Left lung (tissue), 10 donors: Measurements from ENCODE around the gene ADAM10. TPM values are rescaled to one million over a fixed set of nuclear protein-coding genes. Genes with fewer than 3 reads are reported as not detected.

Experiments used
- ATAC-seq: fragments of 200-7000 bp; cut with Tn5 transposase; one replicate; pipeline ENCODE4 v1.9.1; 2020; ENCODE audit warnings: moderate library complexity
- DNase-seq, 4 donors: peaks; one replicate each; pipeline ENCODE4 v3.0.0-alpha.2; 2013 to 2020
- H3K27ac ChIP-seq, 2 donors: fragments of 200-600 bp; sonication (generic) in 1 of 2; one replicate each; pipeline versions ENCODE4 v1.5.0 to v1.8.0; 2020 to 2021
- H3K27me3 ChIP-seq, 2 donors: fragments of 200-600 bp; sonication (generic) in 1 of 2; one replicate each; pipeline versions ENCODE4 v1.5.0 to v1.8.0; 2020 to 2021
- H3K36me3 ChIP-seq, 2 donors: fragments of 200-600 bp; sonication (generic) in 1 of 2; one replicate each; pipeline versions ENCODE4 v1.5.0 to v1.8.0; 2020 to 2021
- H3K4me1 ChIP-seq, 2 donors: fragments of 200-600 bp; one replicate each; pipeline ENCODE4 v1.8.0; 2021
- H3K4me3 ChIP-seq, 2 donors: fragments of 200-600 bp; sonication (generic) in 1 of 2; one replicate each; pipeline versions ENCODE4 v1.5.0 to v1.8.0; 2020 to 2021; ENCODE audit warnings: mild to moderate bottlenecking in 1 of 2
- H3K9me3 ChIP-seq, 2 donors: fragments of 200-600 bp; sonication (generic) in 1 of 2; one replicate each; pipeline versions ENCODE4 v1.5.0 to v1.8.0; 2020 to 2021
- CTCF ChIP-seq, 2 donors: fragments of 200-600 bp; sonication (generic) in 1 of 2; IDR thresholded peaks; one replicate each; pipeline versions ENCODE4 v1.5.0 to v1.8.0; 2021; ENCODE audit warnings: antibody characterized with exemption in 2 of 2
- intact Hi-C, 2 donors: fragments of 100-400 bp; cut with DNase I; formaldehyde crosslinking; loops; one replicate each; pipeline versions ENCODE4 v1.11.2 to v1.14.2; 2022
- polyA plus RNA-seq, 6 donors: library from polyadenylated mRNA; unstranded; fragments of 120-200 nt; gene quantifications; one replicate each; pipeline ENCODE4 v1.2.1, GENCODE V29; 2013; ENCODE audit not compliant: insufficient read length in 6 of 6
- total RNA-seq, 2 donors: library from RNA; stranded (reverse); fragmentation: NEBNext Ultra II Directional; extraction: Animal tissue kit (Norgen Biotek cat#: 25700); gene quantifications; one replicate each; pipeline ENCODE4 v1.2.1, GENCODE V29; 2021
- donor health status: DM: no; HTN: yes; CAD: no.
- donor health status: DM: no; HTN: no; CAD: no.

The ADAM10 gene
- total and polyA plus RNA-seq, 8 donors, result 130 to 167 (median 156) TPM

- no peaks in the 10 kb centered on the region for H3K27me3 ChIP-seq
- TF ChIP-seq CTCF (IDR thresholded peaks at IDR 0.05), result no peak
- H3K27ac ChIP-seq, result no peak overlapping the region
- no peaks in the 10 kb centered on the region for H3K4me1 ChIP-seq
- ATAC-seq (no peak), DNase-seq (no peak)
- intact Hi-C loops, result loop anchor here in 1 of 2 donors (10.0 kb wide), 1 partner anchor 496 kb away; no protein-coding TSS in a partner anchor
- peaks cover 0 to 14% of the 10 kb centered on the region in 2 donors for H3K9me3 ChIP-seq
- H3K4me3 ChIP-seq, result no peak overlapping the region
- no peaks in the 10 kb centered on the region for H3K36me3 ChIP-seq
These were observed 11.0 kb upstream of the ADAM10 start for GRCh38 chr15:58760385-58761009.

DNA sequence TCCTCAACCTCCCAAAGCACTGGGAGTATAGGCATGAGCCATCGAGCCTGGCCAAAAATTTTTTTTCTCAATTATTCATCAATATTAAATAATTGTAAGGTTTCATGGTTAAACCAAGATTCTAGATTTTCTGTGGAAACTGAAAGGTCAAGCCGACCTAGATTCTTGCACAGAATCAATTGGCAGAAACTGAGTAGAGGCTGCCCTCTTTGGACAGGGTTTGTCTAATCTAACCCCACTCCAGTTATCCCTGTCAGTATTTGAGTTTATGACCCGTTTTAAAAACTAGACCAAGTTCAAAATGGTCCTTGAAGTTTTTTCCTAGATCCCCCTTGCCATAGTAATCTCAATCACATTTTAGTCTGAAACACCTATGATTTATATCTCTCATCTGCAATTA is 8.6 kb upstream of the ADAM10 start:
- no peak overlapping the region for H3K4me3 ChIP-seq
- ATAC-seq (peak; percentile 65), DNase-seq (no peak)
- H3K36me3 ChIP-seq, result no peaks in the 10 kb centered on the region
- no peaks in the 10 kb centered on the region for H3K27me3 ChIP-seq
- no peaks in the 10 kb centered on the region for H3K4me1 ChIP-seq
- no peak for TF ChIP-seq CTCF (IDR thresholded peaks at IDR 0.05)
- intact Hi-C loops, result no loop called here
- no peak overlapping the region for H3K27ac ChIP-seq
- no peaks in the 10 kb centered on the region for H3K9me3 ChIP-seq

DNA sequence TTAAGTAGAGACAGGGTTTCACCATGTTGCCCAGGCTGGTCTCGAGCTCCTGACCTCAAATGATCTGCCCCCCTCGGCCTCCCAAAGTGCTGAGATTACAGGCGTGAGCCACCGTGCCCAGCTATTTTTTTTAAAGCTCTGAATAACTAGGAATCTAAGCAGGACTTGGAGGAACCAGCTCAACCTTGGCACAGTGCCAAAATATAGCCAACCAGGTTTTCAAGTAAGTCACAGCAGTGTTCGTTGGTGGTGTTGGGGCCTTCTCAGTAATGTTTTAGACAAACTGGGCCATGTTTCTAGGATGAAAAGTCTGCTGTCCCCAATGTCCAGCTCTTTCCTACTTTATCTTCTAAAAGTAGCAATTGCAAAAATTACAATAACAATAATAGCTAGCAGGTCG is 6.4 kb upstream of the ADAM10 start:
- DNase-seq, result no peak
- TF ChIP-seq CTCF (IDR thresholded peaks at IDR 0.05), result no peak
- Histone ChIP-seq H3K4me1 (no peaks in the 10 kb centered on the region), H3K36me3 (no peaks in the 10 kb centered on the region), H3K27me3 (no peaks in the 10 kb centered on the region), H3K9me3 (no peaks in the 10 kb centered on the region), H3K27ac (no peak overlapping the region), H3K4me3 (no peak overlapping the region)
- ATAC-seq, result no peak
- intact Hi-C loops, result no loop called here

DNA sequence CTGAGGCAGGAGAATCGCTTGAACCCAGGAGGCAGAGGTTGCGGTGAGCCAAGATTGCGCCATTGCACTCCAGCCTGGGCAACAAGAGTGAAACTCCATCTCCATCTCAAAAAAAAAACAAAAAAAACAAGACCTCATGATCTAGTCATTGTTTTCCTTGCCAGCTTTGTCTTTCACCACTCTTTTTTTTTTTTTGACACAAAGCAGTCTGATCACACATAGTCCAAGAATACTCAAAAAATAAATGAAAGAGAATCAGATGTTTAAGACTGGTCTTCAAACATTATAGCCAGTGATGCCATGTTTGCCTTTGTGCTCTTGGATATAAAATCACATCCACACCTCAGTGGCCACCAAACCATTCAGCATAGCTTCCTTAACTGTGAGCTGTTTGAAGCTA is 5.8 kb upstream of the ADAM10 start:
- TF ChIP-seq CTCF (IDR thresholded peaks at IDR 0.05), result no peak
- Histone ChIP-seq H3K4me3 (no peak overlapping the region), H3K27me3 (no peaks in the 10 kb centered on the region), H3K36me3 (no peaks in the 10 kb centered on the region), H3K4me1 (peaks cover 0 to 4% of the 10 kb centered on the region in 2 donors), H3K27ac (no peak overlapping the region), H3K9me3 (no peaks in the 10 kb centered on the region)
- intact Hi-C loops, result no loop called here
- DNase-seq (no peak), ATAC-seq (no peak)

DNA sequence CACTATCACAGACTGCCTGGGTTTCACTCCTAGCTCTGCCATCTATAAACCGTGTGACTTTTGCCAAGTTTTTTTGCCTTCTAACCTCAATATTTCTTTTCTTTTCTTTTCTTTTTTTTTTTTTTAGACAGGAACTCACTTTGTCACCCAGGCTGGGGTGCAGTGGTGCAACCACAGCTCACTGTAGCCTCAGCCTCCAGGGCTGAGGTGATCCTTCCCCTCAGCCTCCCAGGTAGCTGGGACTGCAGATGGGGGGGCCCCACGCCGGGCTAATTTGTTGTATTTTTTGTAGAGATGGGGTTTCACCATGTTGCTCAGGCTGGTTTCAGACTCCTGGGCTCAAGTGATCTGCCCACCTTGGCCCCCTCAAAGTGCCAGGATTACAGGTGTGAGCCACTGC is 3.2 kb upstream of the ADAM10 start:
- no peaks in the 10 kb centered on the region for H3K9me3 ChIP-seq
- TF ChIP-seq CTCF (IDR thresholded peaks at IDR 0.05), result no peak
- no peaks in the 10 kb centered on the region for H3K27me3 ChIP-seq
- H3K27ac ChIP-seq, result no peak overlapping the region
- ATAC-seq (no peak), DNase-seq (no peak)
- H3K4me1 ChIP-seq, result peaks cover 0 to 11% of the 10 kb centered on the region in 2 donors
- H3K36me3 ChIP-seq, result no peaks in the 10 kb centered on the region
- intact Hi-C loops, result no loop called here
- H3K4me3 ChIP-seq, result no peak overlapping the region
